HG03103 (cell line): ENCODE measurements around the gene HIRIP3.
A peak's percentile ranks its signal among the peaks of the same experiment; 100 is the strongest.
"Not testable (repeated sequence)": the region's sequence is repeated elsewhere in the genome, so short reads cannot be mapped to it uniquely, and the experiment has no call there.

ENCODE experiments used
- ATAC-seq: cut with Tn5 transposase; IDR thresholded peaks from one replicate; pipeline ENCODE4 v1.9.1; 2021; ENCODE audit warnings: low read depth; ENCODE audit not compliant: unreplicated experiment

The HIRIP3 gene

GRCh38 chr16:29995324-29995910 lies at the start of gene HIRIP3:
TSS of gene HIRIP3 (minus strand) at chr16:29995617. CDS start at chr16:29995605, 12 bp downstream.
- ATAC-seq, result peak; percentile 42

GRCh38 chr16:30041841-30042240 lies 46.4 kb upstream of the HIRIP3 start:
- no peak for ATAC-seq

GRCh38 chr16:30040690-30041089 lies 45.3 kb upstream of the HIRIP3 start:
- ATAC-seq, result not testable (repeated sequence)

GRCh38 chr16:30040221-30040620 lies 44.8 kb upstream of the HIRIP3 start:
- ATAC-seq, result no peak

- no peak for ATAC-seq
These were observed 37.9 kb upstream of the HIRIP3 start for GRCh38 chr16:30033270-30033669.

- ATAC-seq, result no peak
These were observed 36.8 kb upstream of the HIRIP3 start for GRCh38 chr16:30032083-30032819.

GRCh38 chr16:30031477-30031918 lies 36.1 kb upstream of the HIRIP3 start:
- ATAC-seq, result no peak

GRCh38 chr16:30030841-30031413 lies 35.5 kb upstream of the HIRIP3 start, which contains the start of gene TLCD3B:
TSS of gene TLCD3B (minus strand) at chr16:30031271. CDS start at chr16:30030527, 744 bp downstream.
- ATAC-seq, result no peak

- no peak for ATAC-seq
These were observed 34.7 kb upstream of the HIRIP3 start for GRCh38 chr16:30030011-30030685.

GRCh38 chr16:30028438-30029076 lies 33.1 kb upstream of the HIRIP3 start:
- ATAC-seq, result no peak

- ATAC-seq, result no peak
These were observed 32.4 kb upstream of the HIRIP3 start for GRCh38 chr16:30027588-30028437.

- no peak for ATAC-seq
These were observed 31.0 kb upstream of the HIRIP3 start for GRCh38 chr16:30026449-30026848.

- ATAC-seq, result no peak
These were observed 30.2 kb upstream of the HIRIP3 start for GRCh38 chr16:30025574-30025973.

GRCh38 chr16:30025156-30025555 lies 29.7 kb upstream of the HIRIP3 start:
- ATAC-seq, result no peak

GRCh38 chr16:30024451-30024850 lies 29.0 kb upstream of the HIRIP3 start:
- ATAC-seq, result no peak

GRCh38 chr16:30023586-30023985 lies 28.2 kb upstream of the HIRIP3 start:
- ATAC-seq, result no peak

GRCh38 chr16:30022887-30023286 lies 27.5 kb upstream of the HIRIP3 start, which contains the start of gene C16orf92:
TSS of gene C16orf92 (plus strand) at chr16:30023198. CDS start at chr16:30023341, 143 bp downstream.
- ATAC-seq, result no peak

GRCh38 chr16:30018731-30019158 lies 23.3 kb upstream of the HIRIP3 start:
- ATAC-seq, result no peak

- ATAC-seq, result not testable (repeated sequence)
These were observed 22.5 kb upstream of the HIRIP3 start for GRCh38 chr16:30017937-30018336.

GRCh38 chr16:30017277-30017656 lies 21.9 kb upstream of the HIRIP3 start:
- no peak for ATAC-seq
